DND-41 (cell line): ENCODE data around the gene CALY.

ENCODE experiments used
- ATAC-seq: fragments of 200-7000 bp; cut with Tn5 transposase; 3 replicates; pipeline ENCODE4 v1.9.1; 2021; ENCODE audit warnings: low read depth; ENCODE audit not compliant: insufficient read depth
- DNase-seq: peaks from one replicate; pipeline ENCODE4 v3.0.0-alpha.2; 2020
- H2AFZ ChIP-seq: 2 replicates; pipeline ENCODE4 v1.6.0; 2012; ENCODE audit warnings: low read depth, low read length
- H3K27ac ChIP-seq: 2 replicates; pipeline ENCODE4 v1.5.1; 2012; ENCODE audit warnings: low read length, inconsistent platforms
- H3K27me3 ChIP-seq: fragments of 200-600 bp; sonication (generic); 2 replicates; pipeline ENCODE4 v1.6.0; 2012; ENCODE audit warnings: low read length, mild to moderate bottlenecking, inconsistent platforms; ENCODE audit not compliant: insufficient read depth, poor library complexity
- H3K36me3 ChIP-seq: 2 replicates; pipeline ENCODE4 v1.5.1; 2012; ENCODE audit warnings: low read length, inconsistent platforms; ENCODE audit not compliant: insufficient read depth
- H3K4me1 ChIP-seq: 2 replicates; pipeline ENCODE4 v1.5.1; 2012; ENCODE audit warnings: mild to moderate bottlenecking, low read length; ENCODE audit not compliant: insufficient read depth
- H3K4me2 ChIP-seq: 2 replicates; pipeline ENCODE4 v1.6.0; 2012; ENCODE audit warnings: mild to moderate bottlenecking, moderate library complexity, low read length, inconsistent platforms; ENCODE audit not compliant: insufficient read depth
- H3K4me3 ChIP-seq, 2 experiments: fragments of 200-600 bp in 1 of 2; shearing (Covaris generic) in 1 of 2; 2 replicates each; pipeline ENCODE4 v1.5.1; 2012 to 2016; ENCODE audit warnings: inconsistent platforms in 2 of 2, low read length in 2 of 2, mild to moderate bottlenecking in 2 of 2, low read depth in 1 of 2, moderate library complexity in 1 of 2
- H3K79me2 ChIP-seq: 2 replicates; pipeline ENCODE4 v1.6.0; 2012; ENCODE audit warnings: low read length, inconsistent platforms; ENCODE audit not compliant: insufficient read depth
- H3K9ac ChIP-seq: 2 replicates; pipeline ENCODE4 v1.6.0; 2012; ENCODE audit warnings: low read depth, mild to moderate bottlenecking, inconsistent platforms, low read length, moderate library complexity
- H3K9me3 ChIP-seq: 2 replicates; pipeline ENCODE4 v1.5.1; 2012; ENCODE audit warnings: low read length, moderate library complexity, mild to moderate bottlenecking, inconsistent platforms; ENCODE audit not compliant: insufficient read depth, severe bottlenecking
- H4K20me1 ChIP-seq: 2 replicates; pipeline ENCODE4 v1.6.0; 2012; ENCODE audit warnings: low read length; ENCODE audit not compliant: insufficient read depth
- CTCF ChIP-seq: IDR thresholded peaks from 2 replicates; pipeline ENCODE4 v1.5.1; 2012; ENCODE audit warnings: borderline replicate concordance, low read length, moderate library complexity, mild to moderate bottlenecking; ENCODE audit not compliant: poor library complexity, severe bottlenecking; ENCODE audit errors: extremely low read depth
- EZH2 ChIP-seq: IDR thresholded peaks from 3 replicates; pipeline ENCODE4 v1.6.1; 2012; ENCODE audit warnings: borderline replicate concordance, low read depth, mild to moderate bottlenecking, moderate library complexity, low read length, inconsistent platforms; ENCODE audit not compliant: severe bottlenecking

The CALY gene

DNA sequence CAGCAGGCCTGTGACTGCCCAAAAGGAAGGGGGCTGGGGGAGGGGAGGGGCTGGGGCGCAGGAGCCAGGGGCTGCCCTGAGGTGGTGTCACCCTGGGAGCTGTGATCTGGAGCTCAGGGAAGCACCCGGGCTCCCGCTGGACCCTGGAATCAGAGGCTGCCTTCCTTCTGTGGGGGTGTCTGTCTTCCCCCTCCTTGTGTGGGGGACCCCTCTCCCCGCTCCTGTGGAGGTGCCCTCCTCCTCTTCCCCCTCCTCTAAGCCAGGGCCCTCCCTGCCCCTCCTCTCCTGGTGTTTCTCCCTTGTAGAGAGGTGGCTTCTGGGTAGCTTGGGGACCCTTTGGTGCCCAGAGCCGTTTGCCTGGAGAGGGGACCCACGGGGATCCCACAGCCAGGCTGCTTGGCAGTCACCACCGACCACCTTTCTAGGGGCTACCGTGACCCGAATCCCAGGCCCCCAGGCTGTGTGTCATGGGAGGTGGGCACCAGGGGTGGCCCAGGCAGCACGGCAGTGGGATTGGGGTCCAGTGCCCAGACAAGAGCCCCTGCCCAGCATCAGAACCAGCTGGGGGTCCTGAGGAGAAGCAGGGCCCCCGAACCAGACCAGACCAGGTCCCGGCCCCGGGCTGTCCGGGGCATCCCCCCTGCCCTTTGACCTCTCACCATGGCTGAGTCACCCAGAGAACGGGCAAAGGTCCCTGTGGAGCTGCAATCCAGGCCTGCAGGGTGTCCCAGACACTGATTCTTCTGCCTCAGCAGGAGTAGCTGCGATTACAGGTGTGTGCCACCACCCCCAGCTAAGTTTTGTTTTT is 11.2 kb upstream of the CALY start:
- Histone ChIP-seq H4K20me1 (no peaks in the 10 kb centered on the region; the same call in 1 of the 2 replicates), H3K27ac (no peak overlapping the region), H3K79me2 (no peaks in the 10 kb centered on the region), H3K4me2 (no peak overlapping the region), H3K4me1 (no peaks in the 10 kb centered on the region), H3K27me3 (no peaks in the 10 kb centered on the region), H3K4me3 (no peak overlapping the region), H3K9ac (no peak overlapping the region), H2AFZ (no peak overlapping the region), H3K36me3 (no peaks in the 10 kb centered on the region), H3K9me3 (no peaks in the 10 kb centered on the region)
- ATAC-seq: no peak
- no peak for DNase-seq
- no peak for TF ChIP-seq CTCF
- TF ChIP-seq EZH2: no peak

DNA sequence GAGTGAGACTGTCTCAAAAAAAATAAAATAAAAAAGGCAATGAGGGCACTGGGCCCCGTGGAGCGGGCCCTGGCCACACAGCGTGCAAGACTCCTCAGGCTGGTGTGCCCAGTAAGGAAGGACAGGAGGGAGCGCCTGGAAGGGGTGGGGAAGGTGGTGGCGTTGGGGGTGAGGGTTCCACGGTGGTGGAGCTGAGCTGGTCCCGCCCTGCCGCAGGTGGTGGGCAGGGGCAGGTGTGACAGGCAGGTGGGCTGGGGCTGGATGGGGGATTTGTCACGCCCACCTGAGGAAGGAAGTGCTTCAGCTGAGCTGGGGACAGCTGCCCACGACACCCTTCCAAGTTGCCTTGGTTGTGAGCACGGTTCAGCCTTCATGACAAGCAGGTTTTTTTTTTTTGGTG is 9.7 kb upstream of the CALY start:
- no peak overlapping the region for H3K4me2 ChIP-seq

GRCh38 chr10:133344236-133344635 is 7.5 kb upstream of the CALY start:
- Histone ChIP-seq H3K27me3 (no peaks in the 10 kb centered on the region), H4K20me1 (no peaks in the 10 kb centered on the region; the same call in 1 of the 2 replicates), H3K9ac (no peak overlapping the region), H3K36me3 (no peaks in the 10 kb centered on the region), H3K4me3 (no peak overlapping the region), H3K9me3 (no peaks in the 10 kb centered on the region), H3K4me1 (no peaks in the 10 kb centered on the region), H2AFZ (no peak overlapping the region), H3K4me2 (no peak overlapping the region), H3K27ac (no peak overlapping the region), H3K79me2 (no peaks in the 10 kb centered on the region)
- DNase-seq (no peak), ATAC-seq (no peak)
- TF ChIP-seq CTCF: no peak
- no peak for TF ChIP-seq EZH2

More for the DNA sequence above, 9.7 kb upstream of the CALY start:
- no peaks in the 10 kb centered on the region for H3K27me3 ChIP-seq
- H2AFZ ChIP-seq: no peak overlapping the region
- H3K27ac ChIP-seq: no peak overlapping the region
- H3K9me3 ChIP-seq: no peaks in the 10 kb centered on the region
- no peak overlapping the region for H3K4me3 ChIP-seq
- no peaks in the 10 kb centered on the region; the same call in 1 of the 2 replicates for H4K20me1 ChIP-seq
- TF ChIP-seq CTCF (no peak), EZH2 (no peak)
- H3K79me2 ChIP-seq: no peaks in the 10 kb centered on the region
- no peaks in the 10 kb centered on the region for H3K36me3 ChIP-seq
- H3K4me1 ChIP-seq: no peaks in the 10 kb centered on the region
- ATAC-seq (no peak), DNase-seq (no peak)
- H3K9ac ChIP-seq: no peak overlapping the region
